MM.1S (cell line): Measurements from ENCODE around the gene CDT1.

ENCODE experiments used
- CTCF ChIP-seq: fragments of 300-600 bp; sonication (generic); IDR thresholded peaks from 2 replicates; pipeline ENCODE4 v1.5.1; 2016; ENCODE audit warnings: antibody characterized with exemption, low read length, mixed read lengths
- EZH2phosphoT487 ChIP-seq: fragments of 300-600 bp; sonication (generic); IDR thresholded peaks from 2 replicates; pipeline ENCODE4 v1.6.1; 2018; ENCODE audit warnings: antibody characterized with exemption, low read length

DNA sequence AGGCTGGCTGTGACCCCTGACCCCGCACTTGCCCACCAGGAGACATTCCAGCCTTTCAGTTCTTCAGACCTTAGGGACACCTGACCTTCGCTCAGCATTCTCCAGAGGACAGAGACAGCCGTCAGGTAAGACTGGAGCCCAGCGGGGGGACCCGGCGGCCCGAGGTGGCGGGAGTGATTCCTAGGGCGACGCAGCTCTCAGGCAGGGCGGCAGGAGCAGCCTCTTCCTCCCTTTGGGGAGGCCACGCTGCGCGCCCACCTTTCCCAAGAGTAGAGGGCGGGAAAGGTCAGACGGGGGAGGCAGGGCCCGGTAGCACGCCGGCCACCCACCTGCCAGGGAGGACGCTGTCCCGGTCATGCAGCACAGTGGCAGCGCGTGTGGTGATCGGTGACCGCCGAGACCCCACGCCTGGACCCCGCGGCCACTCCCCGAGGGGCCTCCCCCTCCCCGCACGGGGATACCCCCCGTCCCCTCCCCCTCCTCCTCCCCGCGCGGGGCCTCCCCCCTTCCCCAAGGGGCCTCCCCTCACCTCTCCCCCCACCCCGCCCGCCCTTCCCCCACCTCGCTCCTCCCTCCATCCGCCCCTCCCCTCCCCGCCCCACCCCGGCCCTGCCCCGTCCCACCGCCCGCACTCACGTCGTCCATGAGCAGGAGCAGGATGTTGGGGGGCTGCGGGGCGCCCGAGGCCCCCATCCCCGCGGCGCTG, 52.7 kb downstream of the CDT1 start:
- no peak for TF ChIP-seq CTCF
- no peak for TF ChIP-seq EZH2phosphoT487
